Measurements from ENCODE around the gene SLC46A1.

The SLC46A1 gene

DNA sequence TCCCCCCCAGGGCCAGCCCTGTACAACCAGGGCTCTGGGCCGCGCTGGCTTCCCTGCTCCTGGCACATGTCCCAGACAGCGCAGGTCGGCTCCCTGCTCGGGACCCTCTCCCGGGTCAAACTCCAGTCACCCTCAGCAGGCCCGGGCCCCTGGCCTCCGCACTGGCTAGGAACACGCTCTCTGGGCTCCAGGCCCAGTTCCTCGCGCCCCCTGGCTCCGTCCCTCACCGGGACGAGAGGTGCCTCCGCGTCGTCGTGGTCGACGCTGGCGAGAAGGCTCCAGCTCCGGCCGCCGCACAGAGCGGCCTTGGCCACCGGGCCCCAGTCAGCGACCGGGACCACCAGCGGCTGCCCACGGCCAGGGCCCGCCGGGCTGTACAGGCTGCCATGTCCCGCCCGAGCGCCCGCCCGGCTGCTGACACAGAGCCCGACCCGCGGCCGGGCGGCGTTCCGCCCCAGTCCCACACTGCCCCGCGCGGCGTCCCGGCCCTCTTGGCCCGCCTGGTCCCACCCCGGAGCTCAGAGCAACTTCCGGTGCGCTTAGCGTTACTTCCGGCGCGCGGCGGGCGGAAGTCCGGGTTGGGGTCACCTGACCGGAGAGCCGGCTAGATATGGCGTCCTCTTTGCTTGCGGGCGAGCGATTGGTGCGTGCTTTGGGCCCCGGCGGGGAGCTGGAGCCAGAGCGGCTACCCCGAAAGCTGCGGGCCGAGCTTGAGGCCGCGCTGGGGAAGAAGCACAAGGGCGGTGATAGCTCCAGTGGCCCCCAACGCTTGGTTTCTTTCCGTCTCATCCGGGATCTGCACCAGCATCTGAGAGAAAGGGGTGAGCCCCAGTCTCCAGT is 48.7 kb downstream of the SLC46A1 start, which contains the start of gene POLDIP2:
POLDIP2 (minus strand) TSS at position 467 of the 840 bp plus-strand sequence; CDS start at position 388, 79 bp downstream.
- DNase-seq (ENCODE audit: low read depth, low spot score) = peak; percentile 94

DNA sequence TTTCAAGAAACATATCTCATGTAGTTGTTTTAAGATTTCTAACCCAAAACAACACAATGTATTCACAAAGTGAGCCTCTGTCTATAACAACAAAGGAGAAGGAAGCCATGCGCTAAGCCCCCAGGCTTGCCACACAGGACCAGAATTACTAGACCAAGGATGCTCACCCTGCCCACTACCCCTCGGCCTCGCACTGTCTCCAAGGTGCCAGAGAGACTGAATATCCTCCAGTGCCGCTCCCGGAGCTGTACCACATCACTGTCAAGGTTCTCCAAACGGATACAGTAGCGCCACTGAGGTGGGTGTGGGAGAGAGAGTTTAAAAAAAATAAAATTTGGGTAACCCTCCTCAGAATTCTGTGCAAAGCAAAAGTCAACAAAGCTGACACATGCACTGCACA is 55.7 kb downstream of the SLC46A1 start:
- no peak for DNase-seq (ENCODE audit: low read depth, low spot score)

DNA sequence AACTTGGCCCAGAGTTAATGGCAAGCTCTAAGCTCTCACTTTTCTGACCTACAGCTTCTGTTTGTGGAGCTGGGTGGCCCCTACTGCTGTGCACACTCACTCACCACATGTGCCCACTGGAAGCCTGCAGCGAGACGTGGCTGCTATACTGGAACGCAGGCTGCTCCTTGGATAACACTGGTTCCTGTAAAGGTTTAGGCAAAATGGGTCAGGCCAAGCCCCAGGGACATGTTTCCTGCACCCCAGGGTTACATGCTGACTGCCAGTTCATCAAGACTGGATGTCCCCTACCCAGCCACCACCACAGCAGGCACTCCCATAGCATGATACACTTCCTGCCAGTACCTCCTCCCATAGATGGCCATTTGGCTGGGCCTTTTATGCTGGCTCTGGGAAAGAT is 57.0 kb downstream of the SLC46A1 start:
- no peak for DNase-seq (ENCODE audit: low read depth, low spot score)

DNA sequence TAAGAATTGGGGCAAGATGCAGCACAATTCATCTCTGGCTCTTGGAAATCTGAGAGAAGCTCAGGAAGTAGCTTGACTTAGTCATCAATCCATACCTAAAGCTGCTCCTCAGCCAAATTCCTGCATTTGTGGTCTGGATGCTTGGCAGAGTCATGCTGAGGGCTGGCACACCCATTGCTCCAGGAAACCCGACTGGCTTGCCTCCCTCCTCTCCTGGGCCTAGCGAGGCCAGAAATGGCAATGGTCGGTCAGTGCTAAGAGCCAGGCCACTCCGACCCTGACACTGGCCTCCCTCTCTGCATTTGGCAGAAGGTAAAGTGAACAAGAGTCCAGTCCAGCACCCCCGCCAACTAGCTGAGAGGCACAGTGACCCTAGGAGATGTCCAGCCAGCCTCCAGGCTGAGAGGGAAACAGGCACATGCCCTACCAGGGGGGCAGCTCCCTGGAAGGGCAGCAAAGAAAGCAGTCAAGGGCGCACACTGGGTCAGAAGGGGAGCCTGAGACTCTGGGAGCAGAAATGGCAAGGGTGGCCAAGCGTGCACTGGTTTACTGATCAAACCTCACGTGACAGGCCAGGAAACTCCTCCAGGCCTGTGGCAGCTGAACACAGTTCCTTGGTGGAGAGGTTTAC is 58.6 kb downstream of the SLC46A1 start:
- no peak for DNase-seq (ENCODE audit: low read depth, low spot score)

DNA sequence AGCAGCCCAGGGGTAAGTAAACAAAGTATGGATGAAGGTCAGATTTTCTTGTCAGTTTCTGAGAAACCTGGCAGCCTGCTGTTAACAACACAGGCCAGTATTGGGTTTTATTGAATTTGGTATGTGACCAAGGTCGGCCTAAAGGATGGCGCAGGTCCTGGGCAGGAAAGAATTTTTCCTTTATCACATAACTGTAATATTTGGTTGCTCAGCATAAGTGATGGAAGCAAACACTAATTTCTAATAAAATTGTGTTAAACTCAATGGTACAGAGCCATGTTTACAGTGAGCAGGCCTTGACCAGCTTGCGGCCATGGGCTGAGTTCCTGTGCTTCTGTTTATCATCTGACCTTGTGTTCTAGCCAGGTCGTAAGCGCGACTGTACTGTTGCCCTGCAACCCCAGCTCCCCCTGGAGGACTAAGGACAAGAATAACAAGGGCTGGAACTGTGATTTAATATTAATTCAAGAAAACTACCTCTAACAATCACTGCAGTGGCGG is 59.2 kb downstream of the SLC46A1 start:
- no peak for DNase-seq (ENCODE audit: low read depth, low spot score)

DNA sequence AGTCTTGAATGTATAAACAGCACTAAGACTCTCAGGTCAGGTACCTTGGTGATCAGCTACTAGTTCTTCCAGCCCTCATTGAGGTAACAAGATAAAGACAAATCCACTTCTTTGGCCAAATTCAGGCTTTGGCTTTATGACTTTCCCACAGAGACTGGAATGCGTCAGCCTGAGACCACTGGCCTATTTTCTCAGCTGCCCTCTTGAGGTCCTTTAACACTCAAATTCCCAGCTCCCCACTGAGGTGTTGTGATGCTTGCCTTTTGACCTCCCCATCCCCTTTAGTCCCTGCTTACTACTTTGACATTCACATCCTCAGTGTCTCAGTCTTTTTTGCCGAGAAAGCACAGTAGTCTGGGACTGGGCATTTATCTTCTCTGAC is 59.8 kb downstream of the SLC46A1 start:
- DNase-seq (ENCODE audit: low read depth, low spot score) = no peak

DNA sequence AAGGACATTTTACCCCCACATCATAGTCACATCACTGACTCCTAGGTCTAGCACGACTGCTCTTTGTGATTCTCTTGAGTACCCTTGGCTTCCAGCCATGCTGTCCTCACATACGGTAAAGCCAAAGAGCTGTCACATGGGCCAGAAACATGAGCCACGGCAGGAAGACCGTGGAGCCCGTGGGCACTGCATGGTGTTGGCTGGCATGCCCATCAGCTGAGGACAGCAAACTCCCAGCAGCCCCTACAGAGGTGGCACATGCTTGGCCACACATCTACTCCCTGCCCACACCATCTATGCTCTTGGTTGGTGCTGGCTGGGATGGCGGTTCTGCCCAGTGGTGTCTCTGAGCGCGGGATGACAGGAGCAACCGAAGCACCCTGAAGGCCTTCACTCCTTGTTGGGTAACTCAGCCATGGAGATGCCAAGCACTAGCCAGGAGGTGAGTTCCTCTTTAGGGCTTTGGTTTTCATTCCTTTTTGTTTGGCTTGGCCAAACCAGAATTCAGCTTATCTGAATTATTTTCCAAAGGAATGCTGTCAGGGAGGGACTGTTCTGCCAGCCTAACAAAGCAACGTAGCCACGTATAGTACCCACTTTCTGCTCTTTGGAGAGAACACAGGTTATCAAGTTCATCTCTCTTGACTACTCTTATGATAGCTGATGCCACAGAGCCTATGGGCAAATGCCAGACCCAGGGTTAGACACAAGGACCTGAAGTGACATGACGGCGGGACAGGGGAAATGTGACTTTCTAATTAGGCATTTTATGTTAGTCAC is 60.4 kb downstream of the SLC46A1 start:
- DNase-seq (ENCODE audit: low read depth, low spot score) = no peak
